ENCODE results near the gene ACYP2.

GRCh38 chr2:54350426-54350825 is 235.0 kb downstream of the ACYP2 start:
- no peak for TF ChIP-seq CTCF (IDR thresholded peaks at IDR 0.05)
- TF ChIP-seq POLR2A (IDR thresholded peaks at IDR 0.05), result no peak

Measured in esophagus squamous epithelium (tissue), 4 donors.